NCI-H1048 (cell line): ENCODE measurements around the gene ZNHIT1.
"Not testable (repeated sequence)": the region's sequence is repeated elsewhere in the genome, so short reads cannot be mapped to it uniquely, and the experiment has no call there.

ENCODE experiments used
- DNase-seq: peaks from one replicate; lab custom pipeline; 2025; lab: John Stamatoyannopoulos, UW

The ZNHIT1 gene

GRCh38 chr7:101186844-101187428 lies 31.0 kb upstream of the ZNHIT1 start:
- no peak for DNase-seq

GRCh38 chr7:101189109-101189508 lies 28.9 kb upstream of the ZNHIT1 start:
- DNase-seq: no peak

- no peak for DNase-seq
Measured at GRCh38 chr7:101195884-101196283, 22.1 kb upstream of the ZNHIT1 start.

- DNase-seq: no peak
Measured at GRCh38 chr7:101197991-101198390, 20.0 kb upstream of the ZNHIT1 start.

GRCh38 chr7:101198476-101198875 lies 19.5 kb upstream of the ZNHIT1 start:
- DNase-seq: no peak

- not testable (repeated sequence) for DNase-seq
Measured at GRCh38 chr7:101199522-101199921, 18.4 kb upstream of the ZNHIT1 start.

- no peak for DNase-seq
Measured at GRCh38 chr7:101200504-101200861, 17.5 kb upstream of the ZNHIT1 start.

- no peak for DNase-seq
Measured at GRCh38 chr7:101200862-101201599, 16.9 kb upstream of the ZNHIT1 start, which contains the start of gene MOGAT3. TSS of gene MOGAT3 (minus strand) at chr7:101201036. CDS start at chr7:101200854, 182 bp downstream.

- DNase-seq: no peak
Measured at GRCh38 chr7:101201695-101202602, 16.0 kb upstream of the ZNHIT1 start.

GRCh38 chr7:101202603-101202918 lies 15.4 kb upstream of the ZNHIT1 start:
- no peak for DNase-seq

- not testable (repeated sequence) for DNase-seq
Measured at GRCh38 chr7:101203740-101204738, 13.9 kb upstream of the ZNHIT1 start.

- no peak for DNase-seq
Measured at GRCh38 chr7:101205901-101206664, 11.9 kb upstream of the ZNHIT1 start.

- DNase-seq: no peak
Measured at GRCh38 chr7:101206665-101207042, 11.3 kb upstream of the ZNHIT1 start.

GRCh38 chr7:101207459-101207858 lies 10.5 kb upstream of the ZNHIT1 start:
- no peak for DNase-seq

- DNase-seq: no peak
Measured at GRCh38 chr7:101208794-101209193, 9.2 kb upstream of the ZNHIT1 start.

GRCh38 chr7:101210143-101210542 lies 7.8 kb upstream of the ZNHIT1 start:
- no peak for DNase-seq

GRCh38 chr7:101211501-101211900 lies 6.5 kb upstream of the ZNHIT1 start:
- no peak for DNase-seq

- DNase-seq: no peak
Measured at GRCh38 chr7:101212014-101212413, 6.0 kb upstream of the ZNHIT1 start.

- no peak for DNase-seq
Measured at GRCh38 chr7:101216001-101216859, 1.7 kb upstream of the ZNHIT1 start.

- DNase-seq: no peak
Measured at GRCh38 chr7:101216860-101217387, 1.0 kb upstream of the ZNHIT1 start.
